ENCODE data around the gene RBP3.
A peak's percentile ranks its signal among the peaks of the same experiment; 100 is the strongest.

RBP3 gene

GRCh38 chr10:47406548-47406869, 58.3 kb downstream of the RBP3 start:
- H3K27ac ChIP-seq (ENCODE audit: extremely low read depth, low read depth, low read length): no peak overlapping the region
- POLR2A ChIA-PET: interaction anchor here (1.5 kb wide), 1 partner anchor 22 kb away, joined by 4 read pairs; the partner anchor contains the start of gene ZNF488
- CTCF ChIA-PET: no interaction called here
- no peaks in the 10 kb centered on the region for H3K4me1 ChIP-seq (ENCODE audit: control insufficient read depth, insufficient read depth, low read length)
- no peak overlapping the region for H3K4me3 ChIP-seq (ENCODE audit: low read depth, low read length)
- no peak for TF ChIP-seq ZNF394 (tag by site-specific recombination; IDR thresholded peaks at IDR 0.05; ENCODE audit: borderline replicate concordance)
- no peak for TF ChIP-seq ZNF776 (tag by site-specific recombination; IDR thresholded peaks at IDR 0.05; ENCODE audit: borderline replicate concordance)
- TF ChIP-seq, protein P1, sequence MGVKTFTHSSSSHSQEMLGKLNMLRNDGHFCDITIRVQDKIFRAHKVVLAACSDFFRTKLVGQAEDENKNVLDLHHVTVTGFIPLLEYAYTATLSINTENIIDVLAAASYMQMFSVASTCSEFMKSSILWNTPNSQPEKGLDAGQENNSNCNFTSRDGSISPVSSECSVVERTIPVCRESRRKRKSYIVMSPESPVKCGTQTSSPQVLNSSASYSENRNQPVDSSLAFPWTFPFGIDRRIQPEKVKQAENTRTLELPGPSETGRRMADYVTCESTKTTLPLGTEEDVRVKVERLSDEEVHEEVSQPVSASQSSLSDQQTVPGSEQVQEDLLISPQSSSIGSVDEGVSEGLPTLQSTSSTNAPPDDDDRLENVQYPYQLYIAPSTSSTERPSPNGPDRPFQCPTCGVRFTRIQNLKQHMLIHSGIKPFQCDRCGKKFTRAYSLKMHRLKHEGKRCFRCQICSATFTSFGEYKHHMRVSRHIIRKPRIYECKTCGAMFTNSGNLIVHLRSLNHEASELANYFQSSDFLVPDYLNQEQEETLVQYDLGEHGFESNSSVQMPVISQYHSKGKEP (tag by site-specific recombination; IDR thresholded peaks at IDR 0.05): no peak
- TF ChIP-seq ZNF416 (tag by site-specific recombination; IDR thresholded peaks at IDR 0.05): no peak
- no peak for TF ChIP-seq ZNF529 (tag by site-specific recombination; IDR thresholded peaks at IDR 0.05; ENCODE audit: insufficient replicate concordance)
- TF ChIP-seq REST (tag by site-specific recombination; IDR thresholded peaks at IDR 0.05): no peak
- no peak for TF ChIP-seq ZNF513 (tag by site-specific recombination; IDR thresholded peaks at IDR 0.05)
- no peaks in the 10 kb centered on the region for H3K36me3 ChIP-seq (ENCODE audit: control insufficient read depth in 2 of 2, insufficient read depth in 1 of 2, low read length in 2 of 2)
- no peaks in the 10 kb centered on the region for H3K9me3 ChIP-seq (ENCODE audit: control insufficient read depth, insufficient read depth, low read depth, low read length)

- CTCF ChIA-PET: no interaction called here
- TF ChIP-seq ZNF629 (tag by site-specific recombination; IDR thresholded peaks at IDR 0.05): no peak
- TF ChIP-seq GLIS1 (tag by site-specific recombination; IDR thresholded peaks at IDR 0.05): peak; percentile 40; the same call in 1 of the 2 replicates
- TF ChIP-seq GLI2 (tag by site-specific recombination; IDR thresholded peaks at IDR 0.05; ENCODE audit: borderline replicate concordance, low read depth): no peak
- TF ChIP-seq ZNF596 (tag by site-specific recombination; IDR thresholded peaks at IDR 0.05): no peak
- TF ChIP-seq GLIS2 (tag by site-specific recombination; IDR thresholded peaks at IDR 0.05): peak; percentile 54
- TF ChIP-seq ZNF24 (tag by site-specific recombination; IDR thresholded peaks at IDR 0.05): no peak
- no peak for TF ChIP-seq ZBTB10 (tag by site-specific recombination; IDR thresholded peaks at IDR 0.05)
- TF ChIP-seq ZNF701 (tag by site-specific recombination; IDR thresholded peaks at IDR 0.05): no peak
- no peak for TF ChIP-seq ZNF433 (tag by site-specific recombination; IDR thresholded peaks at IDR 0.05; ENCODE audit: low read depth)
- TF ChIP-seq, protein P2, sequence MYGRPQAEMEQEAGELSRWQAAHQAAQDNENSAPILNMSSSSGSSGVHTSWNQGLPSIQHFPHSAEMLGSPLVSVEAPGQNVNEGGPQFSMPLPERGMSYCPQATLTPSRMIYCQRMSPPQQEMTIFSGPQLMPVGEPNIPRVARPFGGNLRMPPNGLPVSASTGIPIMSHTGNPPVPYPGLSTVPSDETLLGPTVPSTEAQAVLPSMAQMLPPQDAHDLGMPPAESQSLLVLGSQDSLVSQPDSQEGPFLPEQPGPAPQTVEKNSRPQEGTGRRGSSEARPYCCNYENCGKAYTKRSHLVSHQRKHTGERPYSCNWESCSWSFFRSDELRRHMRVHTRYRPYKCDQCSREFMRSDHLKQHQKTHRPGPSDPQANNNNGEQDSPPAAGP (tag by site-specific recombination; IDR thresholded peaks at IDR 0.05): no peak
- TF ChIP-seq, protein P3, sequence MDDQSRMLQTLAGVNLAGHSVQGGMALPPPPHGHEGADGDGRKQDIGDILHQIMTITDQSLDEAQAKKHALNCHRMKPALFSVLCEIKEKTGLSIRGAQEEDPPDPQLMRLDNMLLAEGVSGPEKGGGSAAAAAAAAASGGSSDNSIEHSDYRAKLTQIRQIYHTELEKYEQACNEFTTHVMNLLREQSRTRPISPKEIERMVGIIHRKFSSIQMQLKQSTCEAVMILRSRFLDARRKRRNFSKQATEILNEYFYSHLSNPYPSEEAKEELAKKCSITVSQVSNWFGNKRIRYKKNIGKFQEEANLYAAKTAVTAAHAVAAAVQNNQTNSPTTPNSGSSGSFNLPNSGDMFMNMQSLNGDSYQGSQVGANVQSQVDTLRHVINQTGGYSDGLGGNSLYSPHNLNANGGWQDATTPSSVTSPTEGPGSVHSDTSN (CRISPR knock-in tag; IDR thresholded peaks at IDR 0.05): no peak
- TF ChIP-seq, protein P4, sequence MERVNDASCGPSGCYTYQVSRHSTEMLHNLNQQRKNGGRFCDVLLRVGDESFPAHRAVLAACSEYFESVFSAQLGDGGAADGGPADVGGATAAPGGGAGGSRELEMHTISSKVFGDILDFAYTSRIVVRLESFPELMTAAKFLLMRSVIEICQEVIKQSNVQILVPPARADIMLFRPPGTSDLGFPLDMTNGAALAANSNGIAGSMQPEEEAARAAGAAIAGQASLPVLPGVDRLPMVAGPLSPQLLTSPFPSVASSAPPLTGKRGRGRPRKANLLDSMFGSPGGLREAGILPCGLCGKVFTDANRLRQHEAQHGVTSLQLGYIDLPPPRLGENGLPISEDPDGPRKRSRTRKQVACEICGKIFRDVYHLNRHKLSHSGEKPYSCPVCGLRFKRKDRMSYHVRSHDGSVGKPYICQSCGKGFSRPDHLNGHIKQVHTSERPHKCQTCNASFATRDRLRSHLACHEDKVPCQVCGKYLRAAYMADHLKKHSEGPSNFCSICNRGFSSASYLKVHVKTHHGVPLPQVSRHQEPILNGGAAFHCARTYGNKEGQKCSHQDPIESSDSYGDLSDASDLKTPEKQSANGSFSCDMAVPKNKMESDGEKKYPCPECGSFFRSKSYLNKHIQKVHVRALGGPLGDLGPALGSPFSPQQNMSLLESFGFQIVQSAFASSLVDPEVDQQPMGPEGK (tag by site-specific recombination; IDR thresholded peaks at IDR 0.05): peak; percentile 29; the same call in 1 of the 2 replicates
Measured at GRCh38 chr10:47406870-47407691, 58.9 kb downstream of the RBP3 start.

More at GRCh38 chr10:47406870-47407691, 58.9 kb downstream of the RBP3 start:
- Histone ChIP-seq H3K9me3 (ENCODE audit: control insufficient read depth, insufficient read depth, low read depth, low read length) (no peaks in the 10 kb centered on the region), H3K36me3 (ENCODE audit: control insufficient read depth in 2 of 2, insufficient read depth in 1 of 2, low read length in 2 of 2) (no peaks in the 10 kb centered on the region), H3K4me1 (ENCODE audit: control insufficient read depth, insufficient read depth, low read length) (no peaks in the 10 kb centered on the region), H3K4me3 (ENCODE audit: low read depth, low read length) (no peak overlapping the region), H3K27ac (ENCODE audit: extremely low read depth, low read depth, low read length) (no peak overlapping the region)
- POLR2A ChIA-PET: interaction anchor here (1.5 kb wide), 1 partner anchor 22 kb away, joined by 4 read pairs; the partner anchor contains the start of gene ZNF488

All from HEK293 (cell line).